Ovary (tissue), 9 donors: ENCODE data around the gene TM9SF4. TPM values are rescaled to one million over a fixed set of nuclear protein-coding genes. Genes with fewer than 3 reads are reported as not detected.

Experiments used
- DNase-seq, 5 donors: peaks; one replicate each; pipeline ENCODE4 v3.0.0-alpha.2; 2019 to 2020
- H3K27ac ChIP-seq, 2 donors: fragments of 200-600 bp; one replicate each; pipeline versions ENCODE4 v1.5.1 to v1.8.0; 2019 to 2022
- H3K27me3 ChIP-seq: fragments of 200-600 bp; one replicate; pipeline ENCODE4 v1.8.0; 2022
- H3K36me3 ChIP-seq: fragments of 200-600 bp; sonication (generic); one replicate; pipeline ENCODE4 v1.5.1; 2019
- H3K4me1 ChIP-seq: one replicate; pipeline ENCODE4 v1.8.1; 2013; ENCODE audit warnings: mild to moderate bottlenecking, moderate library complexity; ENCODE audit not compliant: insufficient read depth
- H3K4me3 ChIP-seq: fragments of 200-600 bp; sonication (generic); one replicate; pipeline ENCODE4 v1.5.1; 2017
- H3K9me3 ChIP-seq, 2 donors: fragments of 200-600 bp in 1 of 2; sonication (generic) in 1 of 2; one replicate each; pipeline versions ENCODE4 v1.5.1 to v1.8.1; 2013 to 2019; ENCODE audit warnings: mild to moderate bottlenecking in 1 of 2, moderate library complexity in 1 of 2
- CTCF ChIP-seq, 3 donors: fragments of 450-650 bp in 2 of 3; fragments of 200-600 bp in 1 of 3; IDR thresholded peaks; one replicate each; pipeline versions ENCODE4 v1.5.1 to v1.8.0; 2016 to 2022; ENCODE audit warnings: antibody characterized with exemption in 3 of 3, mild to moderate bottlenecking in 1 of 3
- EP300 ChIP-seq: sonication (generic); formaldehyde crosslinking; IDR thresholded peaks from one replicate; pipeline ENCODE4 v1.6.1; 2017; ENCODE audit warnings: antibody characterized with exemption
- POLR2A ChIP-seq: fragments of 450-650 bp; IDR thresholded peaks from one replicate; pipeline ENCODE4 v1.6.1; 2017; ENCODE audit warnings: antibody characterized with exemption, mild to moderate bottlenecking, moderate library complexity
- WGBS, 3 donors: extraction: QIAGEN DNeasy Blood & Tissue Kit in 1 of 3; methylation state at CpG; one replicate each; pipeline versions ENCODE4 v1.1.5 to v1.1.7; 2013 to 2017; 5-methylcytosine and 5-hydroxymethylcytosine counted together
- intact Hi-C, 4 donors: fragments of 100-400 bp; cut with DNase I; formaldehyde crosslinking; loops; one replicate each; pipeline versions ENCODE4 v1.11.0 to v1.15.1; 2022 to 2023
- polyA plus RNA-seq, 2 donors: library from polyadenylated mRNA; stranded (reverse); fragments of 200-250 nt in 1 of 2; fragments of 350-450 nt in 1 of 2; fragmentation: Illumina TruSeq in 1 of 2; extraction: RNeasy Lipid Tissue Mini Kit (QIAGEN cat#74804) in 1 of 2; gene quantifications; one replicate each; pipeline ENCODE4 v1.2.3, GENCODE V29; 2013 to 2014
- total RNA-seq, 7 donors: library from RNA; depleted of rRNA in 2 of 7; stranded (reverse); fragments of >200 nt in 2 of 7; fragmentation: NEBNext Ultra II Directional in 3 of 7; extraction: Animal tissue kit (Norgen Biotek cat#: 25700) in 3 of 7; gene quantifications; one replicate each; pipeline versions ENCODE4 v1.1.0 to v1.2.4, GENCODE V29; 2016 to 2023
- donor health status: DM: no; HTN: no; CAD: no; lungs with moderate emphysema.
- donor health status: DM: no; HTN: no; CAD: no.
- donor health status: Bipolar disorder and iron deficiency.
- donor health status: DM: yes; HTN: yes; CAD: no.
- donor health status: DM: no; HTN: no; CAD: no.
- donor health status: DM: yes; HTN: yes; CAD: no.

The TM9SF4 gene
- total and polyA plus RNA-seq, 9 donors = 16.2 to 51.0 (median 37.2) TPM

- Histone ChIP-seq H3K36me3 (no peaks in the 10 kb centered on the region), H3K4me3 (no peak overlapping the region), H3K9me3 (no peaks in the 10 kb centered on the region), H3K27ac (no peak overlapping the region), H3K27me3 (no peaks in the 10 kb centered on the region), H3K4me1 (no peaks in the 10 kb centered on the region)
- 94 to 98% (median 95%) methylated on average over 2 of the region's 2 CpGs for WGBS, 3 donors
- TF ChIP-seq CTCF (IDR thresholded peaks at IDR 0.05) (no peak), EP300 (no peak), POLR2A (no peak)
- DNase-seq = no peak
- intact Hi-C loops = no loop called here
These were observed 72.1 kb downstream of the TM9SF4 start for GRCh38 chr20:32181606-32182005.

GRCh38 chr20:32183947-32184635, 74.6 kb downstream of the TM9SF4 start:
- TF ChIP-seq POLR2A (no peak), EP300 (no peak)
- no peak overlapping the region for H3K4me3 ChIP-seq
- no peaks in the 10 kb centered on the region for H3K27me3 ChIP-seq
- intact Hi-C loops = no loop called here
- H3K27ac ChIP-seq = no peak overlapping the region
- peaks cover 11% of the 10 kb centered on the region for H3K4me1 ChIP-seq
- no peaks in the 10 kb centered on the region for H3K9me3 ChIP-seq
- 85 to 93% (median 91%) methylated on average over 4 of the region's 4 CpGs for WGBS, 3 donors
- H3K36me3 ChIP-seq = no peaks in the 10 kb centered on the region
- peak in 2 of 5 donors; percentile 3 to 13 for DNase-seq

GRCh38 chr20:32184961-32185603, 75.6 kb downstream of the TM9SF4 start:
- peak in 1 of 5 donors; percentile 20 for DNase-seq
- TF ChIP-seq CTCF (IDR thresholded peaks at IDR 0.05) (no peak), EP300 (no peak), POLR2A (no peak)
- no peaks in the 10 kb centered on the region for H3K36me3 ChIP-seq
- no peak overlapping the region for H3K27ac ChIP-seq
- H3K4me3 ChIP-seq = no peak overlapping the region
- intact Hi-C loops = no loop called here
- peaks cover 16% of the 10 kb centered on the region for H3K4me1 ChIP-seq
- H3K9me3 ChIP-seq = no peaks in the 10 kb centered on the region
- WGBS, 3 donors = 66 to 71% (median 69%) methylated on average over 10 of the region's 10 CpGs
- H3K27me3 ChIP-seq = no peaks in the 10 kb centered on the region

GRCh38 chr20:32186506-32186905, 77.0 kb downstream of the TM9SF4 start:
- 94 to 98% (median 96%) methylated on average over 1 of the region's 1 CpG for WGBS, 3 donors
- DNase-seq = no peak
- no peak overlapping the region for H3K27ac ChIP-seq
- intact Hi-C loops = no loop called here
- no peaks in the 10 kb centered on the region for H3K9me3 ChIP-seq
- no peak overlapping the region for H3K4me3 ChIP-seq
- H3K4me1 ChIP-seq = peaks cover 16% of the 10 kb centered on the region
- no peaks in the 10 kb centered on the region for H3K36me3 ChIP-seq
- no peaks in the 10 kb centered on the region for H3K27me3 ChIP-seq
- TF ChIP-seq POLR2A = no peak
- no peak for TF ChIP-seq EP300
- TF ChIP-seq CTCF (IDR thresholded peaks at IDR 0.05) = no peak
